ENCODE data around the gene TGFBR3L.

DNA sequence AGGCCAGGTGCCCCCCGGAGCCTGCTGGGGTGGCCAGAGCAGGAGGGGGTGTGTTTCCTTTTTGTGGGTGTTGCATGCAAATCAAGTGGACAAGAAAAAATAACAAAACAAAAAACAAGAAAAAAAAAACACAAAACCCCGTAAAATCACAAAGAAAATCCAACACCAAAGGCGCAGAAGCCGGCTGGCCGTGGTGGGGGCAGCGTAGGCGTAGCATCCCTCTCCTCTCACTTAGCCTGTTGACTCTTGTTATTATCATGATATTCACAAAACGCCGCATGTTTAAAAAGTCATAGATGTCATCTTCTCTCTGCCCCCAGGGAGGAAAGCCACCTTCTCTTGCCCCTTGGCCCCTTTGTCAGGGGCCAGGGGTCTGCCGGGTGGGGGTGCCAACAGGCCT, 978 bp upstream of the TGFBR3L start:
- TF ChIP-seq MAFK (IDR thresholded peaks at IDR 0.05; ENCODE audit: low read depth, low read length) (no peak), CTCF (IDR thresholded peaks at IDR 0.05; ENCODE audit: control extremely low read depth in 1 of 3, insufficient read depth in 1 of 3, low read depth in 1 of 3, low read length in 3 of 3) (no peak), POLR2AphosphoS5 (IDR thresholded peaks at IDR 0.05; ENCODE audit: low read depth, low read length) (no peak), YY1 (IDR thresholded peaks at IDR 0.05; ENCODE audit: low read depth, low read length) (no peak), EZH2 (IDR thresholded peaks at IDR 0.05; ENCODE audit: low read depth, low read length, severe bottlenecking) (no peak), KDM1A (IDR thresholded peaks at IDR 0.05; ENCODE audit: borderline replicate concordance, low read length) (no peak), RNF2 (IDR thresholded peaks at IDR 0.05; ENCODE audit: borderline replicate concordance, low read depth, low read length, missing control alignments, poor library complexity, severe bottlenecking) (no peak), POLR2A (IDR thresholded peaks at IDR 0.05; ENCODE audit: control extremely low read depth in 1 of 2, low read depth in 2 of 2, low read length in 2 of 2) (no peak), GABPA (IDR thresholded peaks at IDR 0.05; ENCODE audit: borderline replicate concordance, insufficient read depth, low read length) (no peak)
- TF ChIP-seq, protein P1, sequence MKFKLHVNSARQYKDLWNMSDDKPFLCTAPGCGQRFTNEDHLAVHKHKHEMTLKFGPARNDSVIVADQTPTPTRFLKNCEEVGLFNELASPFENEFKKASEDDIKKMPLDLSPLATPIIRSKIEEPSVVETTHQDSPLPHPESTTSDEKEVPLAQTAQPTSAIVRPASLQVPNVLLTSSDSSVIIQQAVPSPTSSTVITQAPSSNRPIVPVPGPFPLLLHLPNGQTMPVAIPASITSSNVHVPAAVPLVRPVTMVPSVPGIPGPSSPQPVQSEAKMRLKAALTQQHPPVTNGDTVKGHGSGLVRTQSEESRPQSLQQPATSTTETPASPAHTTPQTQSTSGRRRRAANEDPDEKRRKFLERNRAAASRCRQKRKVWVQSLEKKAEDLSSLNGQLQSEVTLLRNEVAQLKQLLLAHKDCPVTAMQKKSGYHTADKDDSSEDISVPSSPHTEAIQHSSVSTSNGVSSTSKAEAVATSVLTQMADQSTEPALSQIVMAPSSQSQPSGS (IDR thresholded peaks at IDR 0.05; ENCODE audit: low read length) = no peak

All from H1 (cell line).